Progenitor cell of endocrine pancreas (in vitro differentiated cells): ENCODE results near the gene GABRR2. TPM values are rescaled to one million over a fixed set of nuclear protein-coding genes. Genes with fewer than 3 reads are reported as not detected.
A peak's percentile ranks its signal among the peaks of the same experiment; 100 is the strongest.
"Not testable (repeated sequence)": the region's sequence is repeated elsewhere in the genome, so short reads cannot be mapped to it uniquely, and the experiment has no call there.

Source experiments
- DNase-seq: peaks from one replicate; pipeline ENCODE4 v3.0.0; 2021; ENCODE audit warnings: low spot score; ENCODE audit not compliant: unreplicated experiment
- H3K27ac Mint-ChIP-seq: 2 replicates; pipeline ENCODE4 v1.8.0; 2021; ENCODE audit warnings: mild to moderate bottlenecking, moderate library complexity, mixed read lengths
- H3K27me3 Mint-ChIP-seq: 2 replicates; pipeline ENCODE4 v1.8.0; 2021; ENCODE audit warnings: mixed read lengths
- H3K36me3 Mint-ChIP-seq: 2 replicates; pipeline ENCODE4 v1.8.0; 2022; ENCODE audit warnings: mixed read lengths; ENCODE audit not compliant: insufficient read depth
- H3K4me1 Mint-ChIP-seq: 2 replicates; pipeline ENCODE4 v1.8.0; 2021; ENCODE audit warnings: low read depth, mixed read lengths
- H3K4me3 Mint-ChIP-seq: 2 replicates; pipeline ENCODE4 v1.8.0; 2021; ENCODE audit warnings: low read depth, mild to moderate bottlenecking, moderate library complexity, mixed read lengths
- H3K9me3 Mint-ChIP-seq: 2 replicates; pipeline ENCODE4 v1.8.0; 2021; ENCODE audit warnings: low read depth, mixed read lengths
- total RNA-seq: library from RNA; stranded (reverse); gene quantifications from 2 replicates; pipeline ENCODE4 v1.2.1, GENCODE V29; 2021
- TF ChIP-seq, protein P1 (sequence below): fragments of 200-600 bp; sonication (generic); IDR thresholded peaks from one replicate; pipeline ENCODE4 v1.5.0; 2021; ENCODE audit warnings: antibody characterized with exemption, mild to moderate bottlenecking; ENCODE audit not compliant: unreplicated experiment

Gene GABRR2
- total RNA-seq, 1 donor from 2014 or later = 0.53 TPM

DNA sequence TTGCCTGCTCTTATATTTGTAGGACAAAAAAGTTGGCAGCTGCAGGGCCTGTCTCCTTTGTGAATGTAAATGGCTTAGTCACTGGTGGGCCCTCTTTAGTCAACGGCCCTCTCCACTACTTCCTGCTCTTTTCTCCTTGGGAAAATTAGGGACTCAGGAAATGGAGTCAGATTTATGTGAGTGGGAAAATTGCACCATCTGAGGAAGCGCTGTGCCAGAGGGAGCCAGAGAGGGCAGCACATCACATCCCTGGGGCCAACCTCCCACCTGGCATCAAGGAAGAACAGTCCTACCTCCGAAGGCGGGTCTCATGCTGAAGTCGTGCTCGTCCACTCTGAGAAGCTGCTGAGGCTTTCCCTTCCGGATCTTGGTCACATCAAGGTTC lies 15.6 kb downstream of the GABRR2 start:
- H3K4me3 Mint-ChIP-seq = no peak overlapping the region
- peaks cover 1% of the 10 kb centered on the region for H3K4me1 Mint-ChIP-seq
- no peak for DNase-seq
- peaks cover 6% of the 10 kb centered on the region for H3K9me3 Mint-ChIP-seq
- no peaks in the 10 kb centered on the region for H3K36me3 Mint-ChIP-seq
- no peaks in the 10 kb centered on the region for H3K27me3 Mint-ChIP-seq
- H3K27ac Mint-ChIP-seq = no peak overlapping the region
- TF ChIP-seq, protein P1, sequence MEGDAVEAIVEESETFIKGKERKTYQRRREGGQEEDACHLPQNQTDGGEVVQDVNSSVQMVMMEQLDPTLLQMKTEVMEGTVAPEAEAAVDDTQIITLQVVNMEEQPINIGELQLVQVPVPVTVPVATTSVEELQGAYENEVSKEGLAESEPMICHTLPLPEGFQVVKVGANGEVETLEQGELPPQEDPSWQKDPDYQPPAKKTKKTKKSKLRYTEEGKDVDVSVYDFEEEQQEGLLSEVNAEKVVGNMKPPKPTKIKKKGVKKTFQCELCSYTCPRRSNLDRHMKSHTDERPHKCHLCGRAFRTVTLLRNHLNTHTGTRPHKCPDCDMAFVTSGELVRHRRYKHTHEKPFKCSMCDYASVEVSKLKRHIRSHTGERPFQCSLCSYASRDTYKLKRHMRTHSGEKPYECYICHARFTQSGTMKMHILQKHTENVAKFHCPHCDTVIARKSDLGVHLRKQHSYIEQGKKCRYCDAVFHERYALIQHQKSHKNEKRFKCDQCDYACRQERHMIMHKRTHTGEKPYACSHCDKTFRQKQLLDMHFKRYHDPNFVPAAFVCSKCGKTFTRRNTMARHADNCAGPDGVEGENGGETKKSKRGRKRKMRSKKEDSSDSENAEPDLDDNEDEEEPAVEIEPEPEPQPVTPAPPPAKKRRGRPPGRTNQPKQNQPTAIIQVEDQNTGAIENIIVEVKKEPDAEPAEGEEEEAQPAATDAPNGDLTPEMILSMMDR = peak; percentile 18

DNA sequence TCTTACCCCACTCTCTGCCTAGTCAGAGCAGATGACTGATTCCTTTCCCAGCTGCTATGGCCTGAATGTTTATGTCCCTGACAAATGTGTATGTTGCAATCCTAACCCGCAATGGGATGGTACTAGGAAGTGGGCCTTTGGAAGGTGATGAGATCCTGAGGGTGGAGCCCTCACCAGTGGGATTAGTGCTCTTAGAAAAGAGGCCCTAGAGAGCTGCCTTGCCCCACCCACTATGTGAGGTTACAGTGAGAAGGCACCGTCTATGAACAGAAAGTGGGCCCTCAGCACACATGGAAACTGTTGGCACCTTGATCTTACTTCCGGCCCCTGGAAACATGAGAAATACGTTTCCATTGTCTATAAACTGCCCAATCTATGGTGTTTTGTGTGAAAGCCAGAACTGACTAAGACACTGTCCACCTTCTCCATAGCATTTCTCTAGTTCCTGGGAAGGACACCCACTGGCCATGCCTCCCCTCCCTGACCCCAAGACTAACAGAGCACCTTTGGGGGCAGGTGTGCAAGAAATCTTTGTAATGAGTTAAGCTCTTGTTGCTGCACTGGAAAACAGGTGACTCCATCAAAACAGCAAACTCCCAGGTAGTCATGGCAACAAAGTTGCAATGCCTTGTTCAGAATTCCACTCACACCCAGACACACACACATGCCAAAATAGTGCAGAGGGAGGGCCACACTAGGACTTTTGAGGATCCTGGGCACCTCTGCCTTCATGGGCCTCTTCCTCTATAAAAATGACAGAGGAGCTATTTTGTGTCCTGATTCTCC lies 16.2 kb downstream of the GABRR2 start:
- no peaks in the 10 kb centered on the region for H3K36me3 Mint-ChIP-seq

DNA sequence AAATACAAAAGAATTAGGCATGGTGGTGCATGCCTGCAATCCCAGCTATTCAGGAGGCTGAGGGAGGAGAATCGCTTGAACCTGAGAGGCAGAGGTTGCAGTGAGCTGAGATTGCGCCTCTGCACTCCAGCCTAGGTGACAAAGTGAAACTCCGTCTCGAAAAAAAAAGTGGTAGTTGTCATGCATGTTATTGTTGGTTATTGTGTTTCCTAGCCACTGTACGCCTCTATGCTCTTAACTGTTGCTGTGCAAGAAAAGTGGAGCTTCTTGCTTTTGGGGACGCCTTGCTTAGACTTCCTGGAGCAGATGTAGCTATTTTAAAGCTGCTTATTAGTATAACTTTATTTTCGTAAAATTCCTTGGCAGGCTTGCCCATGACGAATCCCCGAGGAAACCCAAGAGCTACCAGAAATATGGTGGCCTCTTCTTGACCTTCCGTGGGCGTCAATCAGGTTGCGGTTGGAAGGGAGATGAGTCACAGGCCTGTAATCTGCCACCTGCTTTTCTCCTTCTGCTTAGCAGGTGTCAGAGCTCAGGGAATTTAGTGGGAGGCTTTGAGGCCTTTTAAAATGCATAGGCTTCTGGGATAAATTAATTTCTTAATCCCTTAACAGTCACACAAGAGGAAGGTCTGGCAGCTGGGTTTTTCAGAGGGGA lies 17.3 kb downstream of the GABRR2 start:
- Mint-ChIP-seq H3K9me3 (peaks cover 3% of the 10 kb centered on the region), H3K27ac (no peak overlapping the region), H3K27me3 (no peaks in the 10 kb centered on the region), H3K4me3 (no peak overlapping the region), H3K4me1 (peaks cover 1% of the 10 kb centered on the region), H3K36me3 (no peaks in the 10 kb centered on the region)
- no peak for DNase-seq
- TF ChIP-seq, protein P1 = no peak

More for the DNA sequence above, 16.2 kb downstream of the GABRR2 start:
- no peak for DNase-seq
- H3K27ac Mint-ChIP-seq = peak overlapping the region; percentile 16
- H3K9me3 Mint-ChIP-seq = peaks cover 6% of the 10 kb centered on the region
- peaks cover 1% of the 10 kb centered on the region for H3K4me1 Mint-ChIP-seq
- H3K27me3 Mint-ChIP-seq = no peaks in the 10 kb centered on the region
- TF ChIP-seq, protein P1 = no peak
- H3K4me3 Mint-ChIP-seq = no peak overlapping the region

DNA sequence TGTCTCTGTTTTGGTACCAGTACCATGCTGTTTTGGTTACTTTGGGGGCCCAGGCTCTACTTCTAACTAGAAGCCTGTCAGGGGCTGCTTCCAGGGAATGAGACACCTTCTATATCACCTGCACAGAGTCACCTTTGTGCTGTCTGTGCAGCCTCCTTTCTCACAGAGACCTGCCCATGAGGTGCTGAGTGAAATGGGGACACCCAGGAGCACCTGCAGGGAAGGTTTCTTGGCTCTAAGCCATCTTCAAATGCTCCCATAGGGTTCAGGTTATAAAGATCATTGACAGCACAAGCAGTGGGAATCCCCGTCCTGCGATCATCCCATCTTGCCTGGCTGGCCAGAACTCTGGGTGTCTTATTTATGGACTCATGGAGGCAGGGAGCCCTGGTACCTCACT lies 19.1 kb downstream of the GABRR2 start:
- no peak for DNase-seq
- Mint-ChIP-seq H3K4me3 (no peak overlapping the region), H3K4me1 (peaks cover 1% of the 10 kb centered on the region), H3K27ac (no peak overlapping the region), H3K9me3 (peaks cover 3% of the 10 kb centered on the region), H3K27me3 (peaks cover 6% of the 10 kb centered on the region), H3K36me3 (no peaks in the 10 kb centered on the region)
- TF ChIP-seq, protein P1 = no peak

DNA sequence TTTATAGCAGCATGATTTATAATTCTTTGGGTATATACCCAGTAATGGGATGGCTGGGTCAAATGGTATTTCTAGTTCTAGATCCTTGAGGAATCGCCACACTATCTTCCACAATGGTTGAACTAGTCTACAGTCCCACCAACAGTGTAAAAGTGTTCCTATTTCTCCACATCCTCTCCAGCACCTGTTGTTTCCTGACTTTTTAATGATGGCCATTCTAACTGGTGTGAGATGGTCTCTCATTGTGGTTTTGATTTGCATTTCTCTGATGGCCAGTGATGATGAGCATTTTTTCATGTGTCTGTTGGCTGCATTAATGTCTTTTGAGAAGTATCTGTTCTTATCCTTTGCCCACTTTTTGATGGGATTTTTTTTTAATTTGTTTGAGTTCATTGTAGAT lies 20.0 kb downstream of the GABRR2 start:
- H3K9me3 Mint-ChIP-seq, DNase-seq, H3K36me3 Mint-ChIP-seq, H3K4me1 Mint-ChIP-seq, H3K27me3 Mint-ChIP-seq, H3K4me3 Mint-ChIP-seq, H3K27ac Mint-ChIP-seq: not testable (repeated sequence)
